C4-2B (cell line): ENCODE data around the gene RAB3D.
A peak's percentile ranks its signal among the peaks of the same experiment; 100 is the strongest.

ENCODE experiments used
- H3K27ac ChIP-seq: fragments of 450-650 bp; 2 replicates; pipeline ENCODE4 v1.5.1; 2017
- CTCF ChIP-seq: fragments of 450-650 bp; conservative IDR thresholded peaks from 2 replicates; pipeline ENCODE4 v1.5.1; 2017; ENCODE audit warnings: mild to moderate bottlenecking
- ZFX ChIP-seq: fragments of 450-650 bp; IDR thresholded peaks from 2 replicates; pipeline ENCODE4 v1.6.1; 2017

Gene RAB3D

GRCh38 chr19:11330127-11330526 is 9.3 kb downstream of the RAB3D start:
- TF ChIP-seq ZFX (no peak), CTCF (no peak)
- H3K27ac ChIP-seq: no peak overlapping the region

- no peak for TF ChIP-seq ZFX
- no peak for TF ChIP-seq CTCF
- peak overlapping the region; percentile 82 for H3K27ac ChIP-seq
Measured at GRCh38 chr19:11325544-11325943, 13.9 kb downstream of the RAB3D start.

- H3K27ac ChIP-seq: peak overlapping the region; percentile 82
Measured at GRCh38 chr19:11324748-11325389, 14.6 kb downstream of the RAB3D start.

GRCh38 chr19:11324079-11324661 is 15.3 kb downstream of the RAB3D start:
- peak overlapping the region; percentile 82 for H3K27ac ChIP-seq

More at GRCh38 chr19:11324748-11325389, 14.6 kb downstream of the RAB3D start:
- no peak for TF ChIP-seq CTCF
- TF ChIP-seq ZFX: no peak

GRCh38 chr19:11323601-11324078 is 15.8 kb downstream of the RAB3D start:
- H3K27ac ChIP-seq: peak overlapping the region; percentile 82
- TF ChIP-seq CTCF: no peak
- TF ChIP-seq ZFX: no peak

More at GRCh38 chr19:11324079-11324661, 15.3 kb downstream of the RAB3D start:
- no peak for TF ChIP-seq CTCF
- no peak for TF ChIP-seq ZFX

GRCh38 chr19:11322269-11323024 is 17.0 kb downstream of the RAB3D start:
- no peak overlapping the region for H3K27ac ChIP-seq
- TF ChIP-seq CTCF: no peak
- no peak for TF ChIP-seq ZFX
